ENCODE results near the gene KCNJ10.

- TF ChIP-seq, protein P1, sequence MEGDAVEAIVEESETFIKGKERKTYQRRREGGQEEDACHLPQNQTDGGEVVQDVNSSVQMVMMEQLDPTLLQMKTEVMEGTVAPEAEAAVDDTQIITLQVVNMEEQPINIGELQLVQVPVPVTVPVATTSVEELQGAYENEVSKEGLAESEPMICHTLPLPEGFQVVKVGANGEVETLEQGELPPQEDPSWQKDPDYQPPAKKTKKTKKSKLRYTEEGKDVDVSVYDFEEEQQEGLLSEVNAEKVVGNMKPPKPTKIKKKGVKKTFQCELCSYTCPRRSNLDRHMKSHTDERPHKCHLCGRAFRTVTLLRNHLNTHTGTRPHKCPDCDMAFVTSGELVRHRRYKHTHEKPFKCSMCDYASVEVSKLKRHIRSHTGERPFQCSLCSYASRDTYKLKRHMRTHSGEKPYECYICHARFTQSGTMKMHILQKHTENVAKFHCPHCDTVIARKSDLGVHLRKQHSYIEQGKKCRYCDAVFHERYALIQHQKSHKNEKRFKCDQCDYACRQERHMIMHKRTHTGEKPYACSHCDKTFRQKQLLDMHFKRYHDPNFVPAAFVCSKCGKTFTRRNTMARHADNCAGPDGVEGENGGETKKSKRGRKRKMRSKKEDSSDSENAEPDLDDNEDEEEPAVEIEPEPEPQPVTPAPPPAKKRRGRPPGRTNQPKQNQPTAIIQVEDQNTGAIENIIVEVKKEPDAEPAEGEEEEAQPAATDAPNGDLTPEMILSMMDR (conservative IDR thresholded peaks at IDR 0.05; ENCODE audit: low read length), result no peak
- TF ChIP-seq EZH2phosphoT487 (IDR thresholded peaks at IDR 0.05; ENCODE audit: borderline replicate concordance), result no peak
Measured at GRCh38 chr1:159980076-159980475, 89.9 kb downstream of the KCNJ10 start.
